NAMALWA (cell line): ENCODE measurements around the gene SLC39A11.
"Not testable (repeated sequence)": the region's sequence is repeated elsewhere in the genome, so short reads cannot be mapped to it uniquely, and the experiment has no call there.

Experiments used
- DNase-seq: peaks from one replicate; pipeline ENCODE4 v3.0.0-alpha.2; 2015; ENCODE audit warnings: low spot score

The SLC39A11 gene

DNA sequence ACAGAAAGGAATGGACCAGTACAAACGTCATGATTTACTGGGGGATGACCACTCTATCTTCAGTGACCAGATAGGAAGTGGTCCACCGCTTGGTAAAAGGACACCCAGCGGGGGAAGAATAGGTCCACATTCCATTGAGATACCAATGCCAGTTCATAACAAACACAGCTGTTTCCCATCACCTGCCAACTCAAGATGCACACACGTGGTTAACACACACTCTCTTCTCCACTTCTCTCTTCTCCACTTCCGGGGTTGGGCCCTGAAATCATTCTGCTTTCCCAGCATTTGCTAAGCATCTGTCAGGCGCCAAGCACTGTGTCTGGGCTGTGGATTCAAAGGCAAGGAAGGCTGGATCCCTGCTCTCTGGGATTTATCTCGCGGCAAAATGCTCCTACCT, 175.5 kb downstream of the SLC39A11 start:
- DNase-seq = no peak

DNA sequence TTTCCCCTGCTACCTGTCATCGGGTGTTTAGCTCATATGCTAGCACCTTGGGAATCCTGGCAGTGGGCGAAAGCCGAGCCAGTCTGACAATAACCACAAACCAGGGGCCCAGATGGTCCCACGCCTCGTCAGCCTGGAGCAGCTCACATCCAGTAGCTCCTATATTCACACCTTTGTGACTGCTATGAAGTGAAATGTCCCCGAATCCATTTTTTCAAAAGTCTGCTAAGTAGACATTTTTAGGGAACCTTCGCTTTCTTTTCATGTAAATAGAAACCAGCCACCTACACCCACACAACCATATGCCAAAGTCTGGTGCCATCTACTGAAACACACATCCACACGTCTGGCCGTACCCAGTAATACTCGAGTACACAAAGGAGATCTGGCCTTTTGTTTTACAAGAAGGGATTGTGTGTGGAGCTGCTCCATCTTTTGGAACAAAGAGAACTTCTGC, 176.8 kb downstream of the SLC39A11 start:
- no peak for DNase-seq

DNA sequence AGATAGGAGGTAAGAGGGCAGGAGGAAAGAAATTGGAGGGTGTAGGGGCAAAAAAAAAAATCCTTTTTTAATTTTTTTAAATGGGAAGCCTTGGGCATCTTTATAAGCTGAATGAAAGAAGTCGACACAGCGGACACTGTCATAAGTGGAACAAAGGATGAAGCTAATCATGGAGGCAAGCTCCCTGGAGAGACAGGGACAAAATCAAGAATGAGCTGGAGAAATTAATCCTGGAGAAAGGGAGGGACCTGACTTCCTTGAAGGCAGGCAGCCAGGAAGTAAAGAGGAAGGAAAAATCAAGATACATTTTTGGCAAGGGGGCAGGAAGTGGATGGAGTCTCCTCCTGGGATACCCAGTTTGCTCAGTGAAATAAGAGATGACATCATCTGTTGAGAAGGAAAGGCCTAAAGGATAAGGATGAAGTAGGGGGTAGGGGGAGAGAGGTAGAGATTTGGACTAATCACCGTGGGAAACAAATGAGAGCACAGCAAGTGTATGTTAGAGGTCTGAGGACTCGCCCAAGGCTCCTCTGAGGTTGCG, 179.3 kb downstream of the SLC39A11 start:
- no peak for DNase-seq

DNA sequence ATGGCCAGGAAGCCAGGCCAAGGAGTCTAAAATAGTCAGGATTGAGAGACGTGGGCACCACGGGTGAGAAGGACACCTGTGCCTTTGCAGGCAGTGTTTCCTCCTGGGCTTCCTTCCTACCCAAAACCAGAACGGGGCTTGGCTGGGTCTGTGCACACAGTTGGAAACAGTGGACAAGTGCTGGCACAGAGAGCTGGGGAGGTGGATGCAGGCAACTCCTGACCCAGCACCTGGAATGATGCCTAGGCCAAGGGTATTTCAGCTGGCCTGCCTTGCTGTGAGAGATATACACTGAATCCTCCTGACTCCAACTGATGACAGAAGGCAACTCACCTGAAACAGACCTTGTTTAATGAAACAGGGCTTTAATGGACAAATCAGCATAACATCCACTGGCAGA, 186.2 kb downstream of the SLC39A11 start:
- DNase-seq = no peak

- DNase-seq = no peak
These were observed 189.0 kb downstream of the SLC39A11 start for GRCh38 chr17:72903522-72903921.

- no peak for DNase-seq
These were observed 190.8 kb downstream of the SLC39A11 start for GRCh38 chr17:72901657-72902056.

GRCh38 chr17:72901083-72901482, 191.4 kb downstream of the SLC39A11 start:
- DNase-seq = no peak

- DNase-seq = no peak
These were observed 191.9 kb downstream of the SLC39A11 start for GRCh38 chr17:72900654-72900971.

DNA sequence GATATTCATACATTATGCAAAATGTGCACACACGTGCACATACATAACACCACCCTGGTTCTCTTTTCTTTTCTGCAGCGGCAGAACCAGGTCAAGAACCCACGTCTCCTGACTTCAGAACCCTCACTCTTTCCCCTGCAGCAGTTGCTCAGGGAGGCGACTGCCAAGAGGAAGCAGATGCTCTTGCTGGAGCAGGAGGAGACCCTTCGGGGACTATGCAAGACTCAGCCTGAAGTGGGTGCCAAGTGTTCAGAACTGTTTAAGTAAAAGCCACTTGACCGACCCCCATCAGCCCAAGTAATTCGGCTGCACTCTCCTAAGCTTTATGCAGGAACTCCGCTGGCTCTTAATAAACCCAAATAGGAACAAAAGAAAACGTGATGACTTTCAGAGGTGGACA, 193.8 kb downstream of the SLC39A11 start:
- no peak for DNase-seq

DNA sequence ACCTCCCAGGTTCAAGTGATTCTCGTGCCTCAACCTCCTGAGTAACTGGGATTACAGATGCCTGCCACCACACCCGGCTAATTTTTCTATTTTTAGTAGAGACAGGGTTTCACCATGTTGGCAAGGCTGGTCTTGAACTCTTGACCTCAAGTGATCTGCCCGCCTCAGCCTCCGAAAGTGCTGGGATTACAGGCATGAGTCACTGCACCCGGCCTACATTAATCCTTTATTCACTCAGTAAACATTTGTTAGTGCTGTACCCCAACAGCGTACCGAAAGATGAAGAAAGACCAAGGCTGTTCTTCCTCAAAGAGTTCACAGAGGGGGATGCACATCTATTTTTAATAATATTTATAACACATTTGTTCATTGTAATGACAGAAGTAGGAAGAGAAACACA, 196.2 kb downstream of the SLC39A11 start:
- DNase-seq = not testable (repeated sequence)

GRCh38 chr17:72891627-72892026, 200.9 kb downstream of the SLC39A11 start:
- DNase-seq = no peak

DNA sequence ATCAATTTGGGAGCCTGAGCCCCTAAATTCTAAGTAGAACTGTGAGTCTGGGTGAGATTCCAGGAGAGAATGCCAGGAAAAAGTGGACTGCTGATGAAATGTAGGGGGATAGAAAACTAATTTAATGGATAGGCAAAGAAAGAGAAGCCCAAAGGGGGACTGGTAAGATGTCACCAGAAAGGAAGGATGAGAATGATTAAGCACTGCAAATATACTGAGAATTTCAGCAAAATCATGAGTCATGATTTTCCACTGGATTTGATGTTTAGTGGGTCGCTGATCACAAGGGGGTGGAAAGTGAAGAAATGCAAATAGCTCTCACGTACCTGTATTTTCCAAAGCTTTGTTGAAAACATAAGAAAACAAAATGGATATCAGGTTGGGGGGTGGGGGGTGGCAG, 201.8 kb downstream of the SLC39A11 start:
- DNase-seq = no peak

DNA sequence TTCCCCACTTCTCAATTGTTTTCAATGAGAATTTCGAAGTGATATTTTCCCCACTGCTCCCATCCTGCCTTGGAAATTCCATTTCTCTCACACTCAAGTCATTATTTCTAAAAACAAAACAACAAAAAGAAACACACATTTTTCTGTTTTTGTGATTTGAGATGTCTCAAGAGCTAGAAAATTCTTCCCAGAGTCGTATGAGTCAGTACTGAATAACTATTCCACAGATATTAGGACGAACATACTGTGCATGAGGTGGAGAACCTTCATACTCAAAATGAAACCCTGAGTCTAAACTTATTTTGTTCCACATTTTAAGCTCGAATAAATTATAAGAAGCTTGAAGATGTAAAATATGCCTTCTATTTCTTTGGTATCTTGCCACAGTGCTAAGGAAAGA, 204.6 kb downstream of the SLC39A11 start:
- DNase-seq = no peak

DNA sequence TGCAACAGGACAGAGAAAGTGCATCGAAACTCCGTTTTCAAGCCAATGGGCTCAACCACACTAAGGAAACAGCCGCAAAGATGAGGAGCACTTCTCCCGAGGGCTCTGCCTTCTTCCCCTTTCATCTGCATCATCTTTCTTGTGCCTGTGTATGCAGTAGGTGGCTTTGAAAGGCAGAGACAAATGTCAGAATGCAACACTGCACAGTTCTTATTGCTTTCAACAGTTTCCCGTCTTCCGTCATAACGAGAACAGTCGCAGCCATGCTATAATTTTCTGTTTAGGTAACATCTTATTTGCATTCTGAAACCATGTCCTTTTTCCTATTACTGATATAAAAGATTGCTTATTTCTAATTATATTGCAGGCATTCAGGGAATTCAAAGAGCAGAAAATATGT, 205.2 kb downstream of the SLC39A11 start:
- DNase-seq = no peak

DNA sequence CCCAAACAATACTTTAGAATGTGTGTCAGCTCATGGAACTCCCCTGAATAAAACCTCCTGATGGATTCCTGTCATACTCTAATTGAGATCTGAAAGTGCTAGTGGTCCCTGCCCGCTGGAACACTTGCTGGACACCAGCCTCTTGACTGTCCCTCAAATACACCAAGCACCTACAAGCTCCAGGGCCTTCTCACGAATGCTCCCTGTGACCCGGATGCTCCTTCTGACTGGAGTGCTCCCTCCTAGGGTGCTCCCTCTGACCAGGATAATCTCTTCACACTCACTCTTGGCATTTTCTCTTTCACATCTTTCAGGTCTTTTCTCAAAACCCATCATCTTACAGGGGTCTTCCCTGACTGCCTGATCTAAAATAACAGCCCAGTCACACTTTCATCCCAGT, 205.9 kb downstream of the SLC39A11 start:
- no peak for DNase-seq

GRCh38 chr17:72884066-72884465, 208.4 kb downstream of the SLC39A11 start:
- DNase-seq = no peak

DNA sequence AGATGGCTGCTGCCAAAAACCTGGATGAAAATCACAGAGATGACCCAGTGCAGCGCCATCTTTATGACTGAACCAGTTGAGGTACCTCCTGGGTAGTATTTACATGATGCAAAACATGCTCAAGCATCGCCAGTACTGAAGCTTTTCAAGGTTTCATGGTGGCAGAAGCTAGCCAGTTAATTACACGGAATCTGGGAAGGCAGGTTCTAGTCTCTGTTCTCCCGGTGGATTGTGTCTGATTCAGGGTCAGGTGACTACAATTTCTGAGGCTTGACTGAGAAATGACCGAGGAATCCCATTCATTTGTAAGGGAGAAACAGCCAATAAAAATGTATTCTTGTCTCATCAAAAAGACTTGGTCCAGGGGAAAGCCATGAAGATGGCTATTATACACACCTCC, 209.1 kb downstream of the SLC39A11 start:
- DNase-seq = no peak

- no peak for DNase-seq
These were observed 210.1 kb downstream of the SLC39A11 start for GRCh38 chr17:72882426-72882825.

GRCh38 chr17:72879877-72880276, 212.6 kb downstream of the SLC39A11 start:
- no peak for DNase-seq

DNA sequence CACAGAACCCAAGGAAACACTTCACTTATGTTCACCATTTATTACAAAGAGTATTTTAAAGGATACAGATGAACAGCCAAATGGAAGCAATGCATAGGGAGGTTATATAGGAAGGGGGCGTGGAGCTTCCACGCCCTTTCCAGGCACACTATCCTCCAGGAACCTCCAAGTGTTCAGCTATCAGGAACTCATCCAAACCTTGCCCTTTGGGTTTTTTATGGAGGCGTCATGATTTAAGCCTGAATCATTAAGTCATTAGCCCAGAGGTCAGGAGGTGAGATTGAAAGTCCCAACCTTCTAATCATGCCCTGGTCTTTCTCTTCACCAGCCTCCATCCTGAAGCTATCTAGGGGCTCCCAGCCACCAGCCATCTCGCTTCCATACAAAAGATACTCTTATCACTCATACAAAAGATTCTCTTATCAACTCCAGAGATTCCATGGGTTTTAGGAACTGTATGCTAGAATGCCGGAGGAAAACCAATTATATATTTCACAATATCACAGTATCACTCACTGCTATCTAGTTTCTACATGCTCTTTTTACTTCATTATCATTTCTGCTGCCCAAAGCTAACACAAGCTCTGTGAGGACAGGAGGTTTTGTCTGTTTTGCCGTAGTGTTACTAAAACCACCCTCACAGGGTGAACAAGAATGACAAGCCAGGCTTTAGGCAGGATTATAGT, 213.4 kb downstream of the SLC39A11 start:
- DNase-seq = no peak

DNA sequence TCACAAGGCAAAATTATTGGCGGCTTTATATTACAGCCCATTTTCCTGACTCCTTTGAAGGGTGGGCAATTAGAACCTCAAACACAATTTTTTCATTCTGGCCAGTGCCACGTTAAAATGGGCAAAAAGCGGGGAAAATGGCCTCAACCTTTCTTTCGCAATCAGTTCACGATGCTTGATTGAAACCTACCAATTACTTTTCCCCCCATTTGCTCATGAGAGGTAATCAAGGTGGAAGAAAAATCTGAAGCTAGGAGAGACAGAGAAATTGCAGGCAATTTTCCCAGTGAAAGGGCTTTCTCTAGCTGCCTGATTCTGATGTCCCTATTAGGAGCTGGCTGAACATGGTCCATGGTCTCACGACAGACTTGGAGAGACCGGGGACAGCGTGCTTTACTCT, 215.1 kb downstream of the SLC39A11 start:
- no peak for DNase-seq

GRCh38 chr17:72876413-72876812, 216.1 kb downstream of the SLC39A11 start:
- DNase-seq = no peak

DNA sequence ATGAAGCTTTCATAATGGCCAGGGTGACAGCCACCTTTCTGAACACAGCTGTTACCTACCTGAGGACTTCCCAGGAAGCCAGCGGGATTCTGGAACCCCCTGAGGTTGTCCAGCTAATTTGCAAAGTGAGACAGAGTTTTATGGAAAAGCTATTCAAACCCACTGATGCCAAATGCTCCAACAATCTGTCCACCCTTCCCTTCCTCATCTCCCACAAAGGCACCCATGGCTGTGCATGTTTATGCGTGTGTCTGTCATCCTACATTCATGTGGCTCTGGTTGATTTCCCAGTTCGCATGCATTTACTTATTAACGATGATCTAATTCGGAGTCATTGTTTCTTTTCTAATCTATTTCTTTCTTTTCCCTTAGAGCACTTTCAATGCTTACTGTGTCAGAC, 217.1 kb downstream of the SLC39A11 start:
- no peak for DNase-seq

DNA sequence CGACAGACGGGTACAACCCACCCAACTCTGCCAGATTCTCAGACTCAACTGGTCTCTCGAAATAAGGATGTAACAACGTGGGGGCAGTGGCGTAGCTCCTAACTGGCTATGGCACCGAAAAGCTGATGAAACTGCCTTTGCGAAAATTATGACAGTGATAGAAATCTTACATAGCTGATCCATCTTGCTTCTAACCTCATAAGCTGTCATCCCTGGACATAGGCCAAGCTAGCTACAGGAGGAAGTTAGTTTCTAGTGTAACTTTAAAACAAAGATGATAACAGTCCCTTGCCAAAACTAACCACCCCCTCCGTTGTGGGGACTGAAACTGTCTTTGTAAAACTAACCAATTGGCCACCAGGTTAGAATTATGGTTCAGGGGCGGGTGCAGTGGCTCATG, 220.1 kb downstream of the SLC39A11 start:
- DNase-seq = no peak
